ENCODE measurements around the gene ABLIM3. TPM values are rescaled to one million over a fixed set of nuclear protein-coding genes. Genes with fewer than 3 reads are reported as not detected.

ABLIM3 gene
- total and polyA plus RNA-seq, 11 donors = 43.2 to 175 (median 97.8) TPM

GRCh38 chr5:149274939-149275338, 133.6 kb downstream of the ABLIM3 start:
- H3K36me3 ChIP-seq = peaks cover 0 to 9% (median 0%) of the 10 kb centered on the region in 9 donors
- H3K4me1 ChIP-seq = peaks cover 5 to 76% (median 60%) of the 10 kb centered on the region in 12 donors
- TF ChIP-seq, protein P1, sequence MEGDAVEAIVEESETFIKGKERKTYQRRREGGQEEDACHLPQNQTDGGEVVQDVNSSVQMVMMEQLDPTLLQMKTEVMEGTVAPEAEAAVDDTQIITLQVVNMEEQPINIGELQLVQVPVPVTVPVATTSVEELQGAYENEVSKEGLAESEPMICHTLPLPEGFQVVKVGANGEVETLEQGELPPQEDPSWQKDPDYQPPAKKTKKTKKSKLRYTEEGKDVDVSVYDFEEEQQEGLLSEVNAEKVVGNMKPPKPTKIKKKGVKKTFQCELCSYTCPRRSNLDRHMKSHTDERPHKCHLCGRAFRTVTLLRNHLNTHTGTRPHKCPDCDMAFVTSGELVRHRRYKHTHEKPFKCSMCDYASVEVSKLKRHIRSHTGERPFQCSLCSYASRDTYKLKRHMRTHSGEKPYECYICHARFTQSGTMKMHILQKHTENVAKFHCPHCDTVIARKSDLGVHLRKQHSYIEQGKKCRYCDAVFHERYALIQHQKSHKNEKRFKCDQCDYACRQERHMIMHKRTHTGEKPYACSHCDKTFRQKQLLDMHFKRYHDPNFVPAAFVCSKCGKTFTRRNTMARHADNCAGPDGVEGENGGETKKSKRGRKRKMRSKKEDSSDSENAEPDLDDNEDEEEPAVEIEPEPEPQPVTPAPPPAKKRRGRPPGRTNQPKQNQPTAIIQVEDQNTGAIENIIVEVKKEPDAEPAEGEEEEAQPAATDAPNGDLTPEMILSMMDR (IDR thresholded peaks at IDR 0.05) = no peak
- no peak for TF ChIP-seq POLR2A (IDR thresholded peaks at IDR 0.05)
- no peak for DNase-seq
- ATAC-seq = no peak
- H3K4me3 ChIP-seq = no peak overlapping the region
- intact Hi-C loops (cut with DNase I) = loop anchor here in 3 of 10 donors (5.0 kb wide), 5 partner anchors 32 to 287 kb away; partner anchors contain the start of gene PCYOX1L (in 2 of the 3)
- H3K9me3 ChIP-seq = no peaks in the 10 kb centered on the region
- peaks cover 0 to 24% (median 0%) of the 10 kb centered on the region in 9 donors for H3K27me3 ChIP-seq
- 27 to 59% (median 49%) methylated on average over 1 of the region's 1 CpG for WGBS, 4 donors
- H3K27ac ChIP-seq = peak overlapping the region in 4 of 12 donors; percentile 22 to 98 (median 96)

DNA sequence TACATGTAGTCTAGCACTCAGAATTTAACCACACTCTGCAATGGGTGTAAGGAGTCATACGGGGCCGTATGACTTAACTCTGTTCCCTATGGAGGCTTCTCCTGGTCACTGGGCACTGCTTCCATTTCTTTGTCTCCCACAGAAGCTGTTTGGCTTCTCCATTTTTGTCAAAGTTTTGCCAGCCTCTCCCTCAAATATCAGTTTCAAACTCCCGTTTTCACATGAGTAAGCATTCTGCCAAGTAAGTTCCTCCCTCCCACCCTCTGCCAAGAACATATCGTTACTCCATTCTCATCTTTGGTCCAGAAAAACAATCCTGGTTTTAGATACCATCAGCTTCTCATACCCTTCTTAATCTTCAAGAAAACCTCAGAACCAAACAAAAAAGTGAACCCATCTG, 136.5 kb downstream of the ABLIM3 start:
- ATAC-seq = no peak

DNA sequence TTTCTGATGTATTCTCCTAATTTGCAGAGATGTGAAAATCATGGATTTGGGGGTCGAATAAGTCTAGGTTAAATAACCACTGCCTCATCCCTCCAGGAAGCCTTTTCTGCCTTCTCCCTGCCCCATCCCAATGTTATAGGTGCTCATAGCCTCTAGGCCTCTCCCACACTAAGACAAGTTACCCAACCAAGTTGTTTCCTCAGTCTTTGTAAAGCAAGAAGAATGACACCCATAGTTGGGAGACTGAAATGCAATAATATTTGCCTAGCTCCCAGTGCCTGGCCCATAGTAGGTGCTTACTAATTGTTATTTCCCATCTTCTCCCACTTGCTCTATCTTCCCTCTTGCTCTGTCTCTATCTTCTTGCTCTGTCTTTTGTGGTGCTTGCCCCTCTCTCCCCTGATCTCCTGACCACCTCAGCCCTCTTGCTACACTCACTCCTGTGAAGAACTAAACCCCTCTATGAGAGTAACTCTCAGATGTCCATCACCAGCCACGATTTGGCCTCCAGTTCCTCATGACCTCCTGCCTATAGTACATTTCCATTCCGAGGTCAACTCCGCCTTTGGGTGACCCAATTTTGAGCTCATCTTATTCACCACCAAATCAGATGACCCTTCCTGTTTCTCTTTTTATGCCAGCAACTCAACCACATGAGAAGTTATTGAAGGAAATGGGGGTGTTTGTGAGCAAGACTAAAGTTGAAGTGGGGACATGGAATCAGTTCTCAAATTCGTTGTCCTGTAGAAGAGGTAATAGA, 137.3 kb downstream of the ABLIM3 start:
- peaks cover 10 to 96% (median 75%) of the 10 kb centered on the region in 12 donors for H3K4me1 ChIP-seq
- no peak for DNase-seq

More for the DNA sequence above, 136.5 kb downstream of the ABLIM3 start:
- Histone ChIP-seq H3K4me1 (peaks cover 8 to 96% (median 71%) of the 10 kb centered on the region in 12 donors), H3K4me3 (no peak overlapping the region), H3K27ac (peak overlapping the region in 8 of 12 donors; percentile 4 to 92 (median 77)), H3K9me3 (no peaks in the 10 kb centered on the region), H3K36me3 (peaks cover 0 to 9% (median 0%) of the 10 kb centered on the region in 9 donors), H3K27me3 (peaks cover 0 to 5% (median 0%) of the 10 kb centered on the region in 9 donors)
- intact Hi-C loops (cut with DNase I) = no loop called here
- 45 to 48% (median 46%) methylated on average over 4 of the region's 4 CpGs for WGBS, 4 donors
- DNase-seq = no peak
- no peak for TF ChIP-seq POLR2A (IDR thresholded peaks at IDR 0.05)
- TF ChIP-seq, protein P1 (IDR thresholded peaks at IDR 0.05) = no peak

DNA sequence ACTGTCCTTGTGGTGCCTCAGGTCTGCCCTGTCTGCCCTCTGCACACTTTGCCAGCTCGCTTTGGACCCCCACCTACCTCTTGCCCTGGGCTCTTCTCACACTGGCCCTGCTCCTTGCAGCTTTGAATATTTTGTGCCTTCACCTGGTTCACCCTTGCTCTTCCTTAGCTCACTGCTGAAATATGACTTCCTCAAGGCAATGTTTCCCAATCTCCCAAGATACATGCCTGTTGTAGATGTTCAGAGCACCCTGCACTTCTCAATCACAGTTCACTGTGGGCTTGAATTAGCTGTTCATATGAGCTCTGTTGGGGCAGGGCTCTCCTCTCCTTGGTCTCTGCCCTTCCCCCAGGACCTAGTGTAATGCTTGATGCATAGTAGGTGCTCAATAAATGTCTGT, 138.4 kb downstream of the ABLIM3 start:
- DNase-seq (no peak), ATAC-seq (no peak)
- intact Hi-C loops (cut with DNase I) = no loop called here
- no peaks in the 10 kb centered on the region for H3K9me3 ChIP-seq
- peaks cover 13 to 96% (median 79%) of the 10 kb centered on the region in 12 donors for H3K4me1 ChIP-seq
- TF ChIP-seq, protein P1 (IDR thresholded peaks at IDR 0.05) = no peak
- no peak for TF ChIP-seq POLR2A (IDR thresholded peaks at IDR 0.05)
- H3K27ac ChIP-seq = peak overlapping the region in 11 of 12 donors; percentile 18 to 92 (median 80)
- H3K27me3 ChIP-seq = no peaks in the 10 kb centered on the region
- WGBS, 4 donors = 56 to 77% (median 65%) methylated on average over 1 of the region's 1 CpG
- H3K4me3 ChIP-seq = no peak overlapping the region
- H3K36me3 ChIP-seq = peaks cover 0 to 9% (median 0%) of the 10 kb centered on the region in 9 donors

More for the DNA sequence above, 137.3 kb downstream of the ABLIM3 start:
- intact Hi-C loops (cut with DNase I) = no loop called here
- Histone ChIP-seq H3K27ac (peak overlapping the region in 10 of 12 donors; percentile 4 to 92 (median 80)), H3K4me3 (no peak overlapping the region), H3K36me3 (peaks cover 0 to 9% (median 0%) of the 10 kb centered on the region in 9 donors), H3K27me3 (no peaks in the 10 kb centered on the region), H3K9me3 (no peaks in the 10 kb centered on the region)
- WGBS, 4 donors = 52 to 67% (median 63%) methylated on average over 5 of the region's 5 CpGs
- TF ChIP-seq, protein P1 (IDR thresholded peaks at IDR 0.05) = no peak
- TF ChIP-seq POLR2A (IDR thresholded peaks at IDR 0.05) = no peak
- ATAC-seq = no peak
